ENCODE data around the gene JAM3. TPM values are rescaled to one million over a fixed set of nuclear protein-coding genes. Genes with fewer than 3 reads are reported as not detected.
A peak's percentile ranks its signal among the peaks of the same experiment; 100 is the strongest.

Gene JAM3
- total RNA-seq: 56.3 and 57.5 TPM in 2 replicates

GRCh38 chr11:134068829-134069425 is at the start of gene JAM3:
TSS of gene JAM3 (plus strand) at chr11:134069072. CDS start at chr11:134069084, 12 bp downstream.
- Histone ChIP-seq H3K36me3 (ENCODE audit: insufficient read depth, low read length) (no peaks in the 10 kb centered on the region), H3K4me3 (ENCODE audit: insufficient read depth, low read length) (peak within 1 kb of the TSS; percentile 88), H4K20me1 (ENCODE audit: insufficient read depth, low read length) (no peaks in the 10 kb centered on the region), H3K79me2 (ENCODE audit: insufficient read depth, low read length) (peaks cover 5% of the 10 kb centered on the region), H3K4me2 (ENCODE audit: insufficient read depth, low read length) (peak within 1 kb of the TSS; percentile 78), H3K4me1 (ENCODE audit: insufficient read depth, low read length) (peaks cover 5% of the 10 kb centered on the region), H3K27me3 (ENCODE audit: insufficient read depth, low read length) (no peaks in the 10 kb centered on the region), H3K9me3 (ENCODE audit: low read depth, low read length) (no peaks in the 10 kb centered on the region), H2AFZ (ENCODE audit: low read length) (peak within 1 kb of the TSS; percentile 94), H3K27ac (ENCODE audit: low read depth, low read length) (no peak within 1 kb of the TSS)
- DNase-seq (ENCODE audit: insufficient read length, low spot score, missing footprints): peak; percentile 100
- no peak for TF ChIP-seq CTCF (IDR thresholded peaks at IDR 0.05; ENCODE audit: extremely low read depth, low read depth, low read length)

- peaks cover 9% of the 10 kb centered on the region for H3K27me3 ChIP-seq (ENCODE audit: insufficient read depth, low read length)
- no peak for DNase-seq (ENCODE audit: insufficient read length, low spot score, missing footprints)
- no peaks in the 10 kb centered on the region for H3K9me3 ChIP-seq (ENCODE audit: low read depth, low read length)
- no peak overlapping the region for H3K4me3 ChIP-seq (ENCODE audit: insufficient read depth, low read length)
- no peak overlapping the region for H2AFZ ChIP-seq (ENCODE audit: low read length)
- H4K20me1 ChIP-seq (ENCODE audit: insufficient read depth, low read length): no peaks in the 10 kb centered on the region
- peaks cover under 1% of the 10 kb centered on the region for H3K4me1 ChIP-seq (ENCODE audit: insufficient read depth, low read length)
- no peak overlapping the region for H3K4me2 ChIP-seq (ENCODE audit: insufficient read depth, low read length)
- TF ChIP-seq CTCF (IDR thresholded peaks at IDR 0.05; ENCODE audit: extremely low read depth, low read depth, low read length): no peak
- no peak overlapping the region for H3K27ac ChIP-seq (ENCODE audit: low read depth, low read length)
- H3K79me2 ChIP-seq (ENCODE audit: insufficient read depth, low read length): no peaks in the 10 kb centered on the region
- H3K36me3 ChIP-seq (ENCODE audit: insufficient read depth, low read length): no peaks in the 10 kb centered on the region
Measured at GRCh38 chr11:134019500-134019899, 49.4 kb upstream of the JAM3 start.

GRCh38 chr11:134020598-134020997 is 48.3 kb upstream of the JAM3 start:
- TF ChIP-seq CTCF (IDR thresholded peaks at IDR 0.05; ENCODE audit: extremely low read depth, low read depth, low read length): no peak
- Histone ChIP-seq H3K4me2 (ENCODE audit: insufficient read depth, low read length) (no peak overlapping the region), H3K27ac (ENCODE audit: low read depth, low read length) (no peak overlapping the region), H3K79me2 (ENCODE audit: insufficient read depth, low read length) (no peaks in the 10 kb centered on the region), H3K27me3 (ENCODE audit: insufficient read depth, low read length) (peaks cover 9% of the 10 kb centered on the region), H3K36me3 (ENCODE audit: insufficient read depth, low read length) (no peaks in the 10 kb centered on the region), H2AFZ (ENCODE audit: low read length) (no peak overlapping the region), H3K9me3 (ENCODE audit: low read depth, low read length) (no peaks in the 10 kb centered on the region), H3K4me3 (ENCODE audit: insufficient read depth, low read length) (no peak overlapping the region), H4K20me1 (ENCODE audit: insufficient read depth, low read length) (no peaks in the 10 kb centered on the region), H3K4me1 (ENCODE audit: insufficient read depth, low read length) (peaks cover 4% of the 10 kb centered on the region)
- no peak for DNase-seq (ENCODE audit: insufficient read length, low spot score, missing footprints)

GRCh38 chr11:134021326-134021725 is 47.5 kb upstream of the JAM3 start:
- Histone ChIP-seq H3K9me3 (ENCODE audit: low read depth, low read length) (no peaks in the 10 kb centered on the region), H3K4me1 (ENCODE audit: insufficient read depth, low read length) (peaks cover 4% of the 10 kb centered on the region), H3K79me2 (ENCODE audit: insufficient read depth, low read length) (no peaks in the 10 kb centered on the region), H3K4me2 (ENCODE audit: insufficient read depth, low read length) (no peak overlapping the region), H3K27me3 (ENCODE audit: insufficient read depth, low read length) (peaks cover 9% of the 10 kb centered on the region), H3K27ac (ENCODE audit: low read depth, low read length) (no peak overlapping the region), H4K20me1 (ENCODE audit: insufficient read depth, low read length) (no peaks in the 10 kb centered on the region), H3K36me3 (ENCODE audit: insufficient read depth, low read length) (no peaks in the 10 kb centered on the region), H3K4me3 (ENCODE audit: insufficient read depth, low read length) (no peak overlapping the region), H2AFZ (ENCODE audit: low read length) (no peak overlapping the region)
- TF ChIP-seq CTCF (IDR thresholded peaks at IDR 0.05; ENCODE audit: extremely low read depth, low read depth, low read length): no peak
- no peak for DNase-seq (ENCODE audit: insufficient read length, low spot score, missing footprints)

Data from osteoblast (primary cell).